CD4-positive, alpha-beta T cell treated with Interleukin-6 at 100 ng/mL for 8 hours (primary cell): ENCODE measurements around the gene JMJD8.
A peak's percentile ranks its signal among the peaks of the same experiment; 100 is the strongest.

ENCODE experiments used
- DNase-seq: peaks from one replicate; pipeline ENCODE4 v3.0.0-alpha.2; 2020; ENCODE audit warnings: mixed read lengths, low spot score

Gene JMJD8

GRCh38 chr16:675884-676564, 8.1 kb downstream of the JMJD8 start:
- no peak for DNase-seq

- DNase-seq = no peak
These were observed 8.9 kb downstream of the JMJD8 start, which contains the start of gene RHBDL1 for GRCh38 chr16:674968-675883. Gene RHBDL1, plus strand, starts transcription at chr16:675671. Its CDS starts 120 bp downstream, at chr16:675791.

- no peak for DNase-seq
These were observed 9.8 kb downstream of the JMJD8 start for GRCh38 chr16:674214-674881.

- no peak for DNase-seq
These were observed 10.6 kb downstream of the JMJD8 start for GRCh38 chr16:673399-673991.

- no peak for DNase-seq
These were observed 11.3 kb downstream of the JMJD8 start for GRCh38 chr16:672851-673250.

- no peak for DNase-seq
These were observed 11.8 kb downstream of the JMJD8 start for GRCh38 chr16:672371-672770.

- DNase-seq = no peak
These were observed 12.6 kb downstream of the JMJD8 start for GRCh38 chr16:671353-672131.

- DNase-seq = no peak
These were observed 13.4 kb downstream of the JMJD8 start for GRCh38 chr16:670485-671352.

- DNase-seq = no peak
These were observed 14.5 kb downstream of the JMJD8 start for GRCh38 chr16:669666-670065.

- no peak for DNase-seq
These were observed 15.5 kb downstream of the JMJD8 start for GRCh38 chr16:668519-669171.

GRCh38 chr16:667780-668518, 16.2 kb downstream of the JMJD8 start, which contains the start of gene RHOT2:
Gene RHOT2, plus strand, starts transcription at chr16:668132. Its CDS starts 68 bp downstream, at chr16:668200.
- DNase-seq = peak; percentile 92

- DNase-seq = no peak
These were observed 16.9 kb downstream of the JMJD8 start for GRCh38 chr16:667113-667779.

GRCh38 chr16:666572-666971, 17.6 kb downstream of the JMJD8 start:
- no peak for DNase-seq

- DNase-seq = no peak
These were observed 21.5 kb downstream of the JMJD8 start for GRCh38 chr16:662597-662996.

GRCh38 chr16:662095-662494, 22.0 kb downstream of the JMJD8 start:
- DNase-seq = no peak

- no peak for DNase-seq
These were observed 22.8 kb downstream of the JMJD8 start for GRCh38 chr16:661184-661821.

- peak; percentile 65 for DNase-seq
These were observed 23.5 kb downstream of the JMJD8 start for GRCh38 chr16:660459-661183.
